ENCODE measurements around the gene NXPH2. TPM values are rescaled to one million over a fixed set of nuclear protein-coding genes. Genes with fewer than 3 reads are reported as not detected.

Gene NXPH2
- polyA plus RNA-seq (ENCODE audit: insufficient read length), result 5.6 TPM
- long read RNA-seq, donor 1, partial matches to known transcripts, result 0 of 1 reads
- long read RNA-seq, donor 1, other reads (novel, unspliced or antisense), result 0 of 1 reads
- long read RNA-seq, donor 2, partial matches to known transcripts, result 0 of 3 reads
- long read RNA-seq, donor 2, other reads (novel, unspliced or antisense), result 0 of 3 reads
- long read RNA-seq, donor 3, partial matches to known transcripts, result 0 of 3 reads
- long read RNA-seq, donor 3, other reads (novel, unspliced or antisense), result 0 of 3 reads
- long read RNA-seq, donor 4, result 0 reads
- long read RNA-seq, donor 5, transcript NXPH2-201 (2 exons, 1,052 nt), result major isoform, 5 of 5 reads
- long read RNA-seq, donor 5, partial matches to known transcripts, result 0 of 5 reads
- long read RNA-seq, donor 5, other reads (novel, unspliced or antisense), result 0 of 5 reads
- long read RNA-seq, donor 6, partial matches to known transcripts, result 0 of 1 reads
- long read RNA-seq, donor 6, other reads (novel, unspliced or antisense), result 0 of 1 reads
- long read RNA-seq, donor 7, partial matches to known transcripts, result 0 of 1 reads
- long read RNA-seq, donor 7, other reads (novel, unspliced or antisense), result 0 of 1 reads
- long read RNA-seq, donor 8, result 0 reads

- no peak for DNase-seq
Measured at GRCh38 chr2:138779781-138780445, at the start of gene NXPH2. TSS of gene NXPH2 (minus strand) at chr2:138780390. CDS start at chr2:138780241, 149 bp downstream.

- DNase-seq, result peak; percentile 27
Measured at GRCh38 chr2:138829326-138829919, 49.2 kb upstream of the NXPH2 start.

- peak; percentile 63 for DNase-seq
Measured at GRCh38 chr2:138827426-138828054, 47.4 kb upstream of the NXPH2 start.

- no peak for DNase-seq
Measured at GRCh38 chr2:138823666-138824065, 43.5 kb upstream of the NXPH2 start.

GRCh38 chr2:138819964-138820363, 39.8 kb upstream of the NXPH2 start:
- no peak for DNase-seq

GRCh38 chr2:138818556-138818955, 38.4 kb upstream of the NXPH2 start:
- DNase-seq, result no peak

- no peak for DNase-seq
Measured at GRCh38 chr2:138814123-138814898, 34.1 kb upstream of the NXPH2 start.

GRCh38 chr2:138811431-138811830, 31.2 kb upstream of the NXPH2 start:
- DNase-seq, result no peak

GRCh38 chr2:138794724-138795123, 14.5 kb upstream of the NXPH2 start:
- no peak for DNase-seq

GRCh38 chr2:138787053-138787666, 7.0 kb upstream of the NXPH2 start:
- DNase-seq, result no peak

GRCh38 chr2:138782383-138782782, 2.2 kb upstream of the NXPH2 start:
- DNase-seq, result no peak

GRCh38 chr2:138780908-138781307, 718 bp upstream of the NXPH2 start:
- no peak for DNase-seq

- DNase-seq, result no peak
Measured at GRCh38 chr2:138780446-138780880, 273 bp upstream of the NXPH2 start.

GRCh38 chr2:138779406-138779780, 797 bp downstream of the NXPH2 start:
- no peak for DNase-seq

- no peak for DNase-seq
Measured at GRCh38 chr2:138777996-138778395, 2.2 kb downstream of the NXPH2 start.

- no peak for DNase-seq
Measured at GRCh38 chr2:138775736-138776135, 4.5 kb downstream of the NXPH2 start.

GRCh38 chr2:138771534-138771933, 8.7 kb downstream of the NXPH2 start:
- DNase-seq, result no peak

GRCh38 chr2:138767101-138767500, 13.1 kb downstream of the NXPH2 start:
- no peak for DNase-seq

GRCh38 chr2:138766464-138766863, 13.7 kb downstream of the NXPH2 start:
- no peak for DNase-seq

- no peak for DNase-seq
Measured at GRCh38 chr2:138763971-138764370, 16.2 kb downstream of the NXPH2 start.

- no peak for DNase-seq
Measured at GRCh38 chr2:138762533-138762932, 17.7 kb downstream of the NXPH2 start.

Measured in left kidney (tissue), 8 donors.